KMS-11 (cell line): ENCODE measurements around the gene RGS3.

ENCODE experiments used
- H2AFZ ChIP-seq: fragments of 200-600 bp; sonication (generic); 2 replicates; pipeline ENCODE4 v1.6.1; 2016; ENCODE audit warnings: antibody characterized with exemption, mixed run types, low read depth
- H3K27ac ChIP-seq: fragments of 200-600 bp; sonication (generic); 2 replicates; pipeline ENCODE4 v1.6.1; 2016; ENCODE audit warnings: mild to moderate bottlenecking, mixed run types
- H3K27me3 ChIP-seq: fragments of 200-600 bp; sonication (generic); 2 replicates; pipeline ENCODE4 v1.6.1; 2017; ENCODE audit warnings: mild to moderate bottlenecking, low read depth, mixed run types, moderate library complexity; ENCODE audit not compliant: insufficient read depth
- H3K36me3 ChIP-seq: fragments of 200-600 bp; sonication (generic); 2 replicates; pipeline ENCODE4 v1.6.1; 2017; ENCODE audit warnings: mild to moderate bottlenecking, mixed run types; ENCODE audit not compliant: insufficient read depth
- H3K4me1 ChIP-seq: fragments of 200-600 bp; sonication (generic); 2 replicates; pipeline ENCODE4 v1.6.1; 2016; ENCODE audit warnings: mild to moderate bottlenecking, low read depth, mixed run types; ENCODE audit not compliant: poor library complexity, severe bottlenecking
- H3K4me2 ChIP-seq: fragments of 200-600 bp; sonication (generic); 2 replicates; pipeline ENCODE4 v1.7.0; 2016; ENCODE audit warnings: mild to moderate bottlenecking, mixed run types
- H3K4me3 ChIP-seq: fragments of 200-600 bp; sonication (generic); IDR thresholded peaks from 2 replicates; pipeline ENCODE4 v1.6.1; 2017; ENCODE audit warnings: low read depth, low read length, mixed read lengths; ENCODE audit not compliant: insufficient read depth
- H3K79me2 ChIP-seq: fragments of 200-600 bp; sonication (generic); 2 replicates; pipeline ENCODE4 v1.6.1; 2016; ENCODE audit warnings: low read depth, mixed run types; ENCODE audit not compliant: insufficient read depth
- H3K9ac ChIP-seq: fragments of 200-600 bp; sonication (generic); 2 replicates; pipeline ENCODE4 v1.6.1; 2016; ENCODE audit warnings: mild to moderate bottlenecking, mixed run types
- H4K20me1 ChIP-seq: fragments of 200-600 bp; sonication (generic); 2 replicates; pipeline ENCODE4 v1.6.1; 2016; ENCODE audit warnings: mild to moderate bottlenecking, mixed run types; ENCODE audit not compliant: insufficient read depth
- TF ChIP-seq, protein P1 (sequence below): fragments of 200-600 bp; sonication (generic); conservative IDR thresholded peaks from 2 replicates; pipeline ENCODE4 v1.6.1; 2017; ENCODE audit warnings: low read depth, mild to moderate bottlenecking, antibody characterized with exemption, low read length, moderate library complexity, mixed read lengths

RGS3 gene

DNA sequence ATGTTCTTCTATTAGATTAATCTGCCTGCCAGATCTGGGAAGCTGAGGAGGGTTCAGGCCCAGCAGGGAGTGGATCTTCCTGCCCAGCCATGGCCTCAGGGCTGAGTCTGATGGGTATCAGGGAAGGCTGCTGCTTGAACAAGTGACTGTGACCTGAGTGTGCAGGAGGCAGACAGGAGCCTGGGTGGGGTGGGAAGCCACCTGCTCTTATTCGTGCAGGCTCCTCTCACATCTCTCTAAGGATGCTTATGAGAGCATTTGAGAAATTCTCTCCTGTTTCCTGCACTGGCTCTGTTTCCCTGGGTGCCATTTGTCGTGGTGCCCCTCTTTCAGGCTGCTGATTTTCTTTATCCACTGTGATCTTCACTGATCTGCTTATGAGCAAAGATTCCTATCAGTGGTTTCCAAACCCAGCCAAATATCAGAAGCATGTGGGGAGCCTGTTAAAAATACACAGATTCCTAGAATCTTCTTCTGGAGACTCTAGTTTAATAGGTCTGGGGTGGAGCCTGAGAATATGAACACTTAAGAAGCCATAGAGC is 2.1 kb downstream of the RGS3 start:
- no peak overlapping the region for H3K4me2 ChIP-seq
- H2AFZ ChIP-seq, result no peak overlapping the region
- H3K4me1 ChIP-seq, result peaks cover 35% of the 10 kb centered on the region
- no peaks in the 10 kb centered on the region for H4K20me1 ChIP-seq
- H3K9ac ChIP-seq, result no peak overlapping the region
- H3K36me3 ChIP-seq, result no peaks in the 10 kb centered on the region
- no peaks in the 10 kb centered on the region for H3K27me3 ChIP-seq
- no peak overlapping the region for H3K4me3 ChIP-seq
- no peaks in the 10 kb centered on the region for H3K79me2 ChIP-seq
- TF ChIP-seq, protein P1, sequence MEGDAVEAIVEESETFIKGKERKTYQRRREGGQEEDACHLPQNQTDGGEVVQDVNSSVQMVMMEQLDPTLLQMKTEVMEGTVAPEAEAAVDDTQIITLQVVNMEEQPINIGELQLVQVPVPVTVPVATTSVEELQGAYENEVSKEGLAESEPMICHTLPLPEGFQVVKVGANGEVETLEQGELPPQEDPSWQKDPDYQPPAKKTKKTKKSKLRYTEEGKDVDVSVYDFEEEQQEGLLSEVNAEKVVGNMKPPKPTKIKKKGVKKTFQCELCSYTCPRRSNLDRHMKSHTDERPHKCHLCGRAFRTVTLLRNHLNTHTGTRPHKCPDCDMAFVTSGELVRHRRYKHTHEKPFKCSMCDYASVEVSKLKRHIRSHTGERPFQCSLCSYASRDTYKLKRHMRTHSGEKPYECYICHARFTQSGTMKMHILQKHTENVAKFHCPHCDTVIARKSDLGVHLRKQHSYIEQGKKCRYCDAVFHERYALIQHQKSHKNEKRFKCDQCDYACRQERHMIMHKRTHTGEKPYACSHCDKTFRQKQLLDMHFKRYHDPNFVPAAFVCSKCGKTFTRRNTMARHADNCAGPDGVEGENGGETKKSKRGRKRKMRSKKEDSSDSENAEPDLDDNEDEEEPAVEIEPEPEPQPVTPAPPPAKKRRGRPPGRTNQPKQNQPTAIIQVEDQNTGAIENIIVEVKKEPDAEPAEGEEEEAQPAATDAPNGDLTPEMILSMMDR, result no peak
- no peak overlapping the region for H3K27ac ChIP-seq

DNA sequence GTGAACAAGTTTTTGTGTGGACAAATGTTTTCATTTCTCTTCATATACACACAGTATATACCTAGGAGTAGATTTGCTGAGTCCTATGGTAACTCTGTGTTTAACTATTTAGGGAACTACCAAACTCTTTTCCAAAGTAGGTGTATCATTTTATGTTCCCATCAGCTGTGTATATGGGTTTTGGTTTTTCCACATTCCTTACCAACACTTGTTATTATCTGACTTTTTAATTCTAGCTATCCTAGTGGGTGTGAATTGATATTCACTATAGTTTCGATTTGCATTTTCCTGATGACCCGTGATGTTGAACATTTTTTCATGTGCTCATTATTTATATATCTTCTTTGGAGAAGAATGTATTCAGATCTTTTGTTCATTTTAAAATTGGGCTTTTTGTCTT is 3.7 kb downstream of the RGS3 start:
- H3K79me2 ChIP-seq, result no peaks in the 10 kb centered on the region
- H2AFZ ChIP-seq, result no peak overlapping the region
- no peak overlapping the region for H3K4me3 ChIP-seq
- H3K27ac ChIP-seq, result no peak overlapping the region
- H3K27me3 ChIP-seq, result no peaks in the 10 kb centered on the region
- TF ChIP-seq, protein P1, result no peak
- no peak overlapping the region for H3K4me2 ChIP-seq
- no peaks in the 10 kb centered on the region for H4K20me1 ChIP-seq
- no peaks in the 10 kb centered on the region for H3K36me3 ChIP-seq
- H3K4me1 ChIP-seq, result peaks cover 26% of the 10 kb centered on the region
- no peak overlapping the region for H3K9ac ChIP-seq

DNA sequence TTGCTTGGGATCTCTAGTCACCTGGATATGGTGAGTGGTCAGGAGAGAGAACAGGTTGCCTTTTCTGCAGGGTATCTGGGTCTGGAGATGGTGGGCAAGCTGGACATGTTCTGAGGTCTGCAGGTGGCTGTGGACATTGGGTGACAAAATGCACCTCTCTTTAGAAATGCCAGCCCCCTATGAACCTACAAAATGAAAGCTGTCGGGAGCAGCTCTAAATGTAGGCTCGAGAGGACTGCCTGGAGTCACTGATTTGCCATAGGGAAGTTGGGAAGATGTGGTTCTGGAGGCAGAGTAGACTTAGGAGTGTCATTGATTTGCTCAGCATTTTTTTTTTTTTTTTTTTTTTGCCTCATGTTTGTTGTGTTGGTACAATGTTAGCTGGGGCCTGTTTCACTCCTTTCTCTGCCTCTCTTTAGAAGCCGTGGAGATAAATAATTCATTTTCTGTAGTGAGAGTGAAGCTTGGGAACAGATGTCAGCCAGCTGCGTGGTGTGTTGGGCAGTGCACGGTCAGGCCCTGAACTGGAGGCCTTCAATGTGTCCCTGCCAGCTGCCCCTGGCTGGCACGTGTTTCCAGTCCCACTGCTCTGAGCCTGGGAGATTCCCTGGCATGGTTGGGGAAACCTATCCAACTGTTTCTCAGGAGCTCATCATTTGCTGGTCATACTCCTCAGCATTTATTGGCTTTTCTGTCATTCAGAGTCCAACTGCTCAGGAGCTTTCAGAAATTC is 5.4 kb downstream of the RGS3 start:
- Histone ChIP-seq H3K79me2 (no peaks in the 10 kb centered on the region), H3K4me3 (no peak overlapping the region), H3K4me2 (no peak overlapping the region), H3K27ac (no peak overlapping the region), H3K27me3 (no peaks in the 10 kb centered on the region), H4K20me1 (no peaks in the 10 kb centered on the region), H3K9ac (no peak overlapping the region), H2AFZ (no peak overlapping the region), H3K36me3 (no peaks in the 10 kb centered on the region), H3K4me1 (peaks cover 11% of the 10 kb centered on the region)
- TF ChIP-seq, protein P1, result no peak

DNA sequence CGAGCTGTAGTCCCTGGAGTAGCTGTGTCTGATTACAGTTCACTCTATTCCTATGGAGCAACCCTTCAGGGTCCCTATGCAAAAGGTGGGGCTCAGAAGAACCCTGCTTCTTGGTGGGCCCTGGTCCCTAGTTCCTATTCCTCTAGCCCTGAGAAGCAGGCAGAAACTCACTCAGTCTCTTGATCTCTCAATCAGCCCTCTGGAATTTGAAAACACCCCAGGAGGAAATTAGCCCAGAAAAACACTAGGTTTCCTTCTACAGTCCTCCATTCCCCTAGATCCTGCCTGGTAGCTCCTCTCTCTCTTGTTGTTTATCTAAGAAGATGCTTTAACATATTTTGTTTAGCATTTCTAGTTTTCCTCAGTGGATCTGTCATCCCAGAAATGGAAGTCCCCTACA is 7.6 kb downstream of the RGS3 start:
- Histone ChIP-seq H3K4me3 (no peak overlapping the region), H3K79me2 (no peaks in the 10 kb centered on the region), H2AFZ (no peak overlapping the region)

More for the DNA sequence above, 7.6 kb downstream of the RGS3 start:
- TF ChIP-seq, protein P1, result no peak
- no peaks in the 10 kb centered on the region for H3K27me3 ChIP-seq
- no peaks in the 10 kb centered on the region for H4K20me1 ChIP-seq
- H3K4me2 ChIP-seq, result no peak overlapping the region
- H3K4me1 ChIP-seq, result no peaks in the 10 kb centered on the region
- H3K9ac ChIP-seq, result no peak overlapping the region
- H3K36me3 ChIP-seq, result no peaks in the 10 kb centered on the region
- H3K27ac ChIP-seq, result no peak overlapping the region
